HG02870 (cell line): Measurements from ENCODE around the gene C5orf34.
"Not testable (repeated sequence)": the region's sequence is repeated elsewhere in the genome, so short reads cannot be mapped to it uniquely, and the experiment has no call there.

Source experiments
- ATAC-seq: cut with Tn5 transposase; IDR thresholded peaks from one replicate; pipeline ENCODE4 v1.9.1; 2021; ENCODE audit warnings: mild to moderate bottlenecking, moderate library complexity; ENCODE audit not compliant: unreplicated experiment

Gene C5orf34, protein sequence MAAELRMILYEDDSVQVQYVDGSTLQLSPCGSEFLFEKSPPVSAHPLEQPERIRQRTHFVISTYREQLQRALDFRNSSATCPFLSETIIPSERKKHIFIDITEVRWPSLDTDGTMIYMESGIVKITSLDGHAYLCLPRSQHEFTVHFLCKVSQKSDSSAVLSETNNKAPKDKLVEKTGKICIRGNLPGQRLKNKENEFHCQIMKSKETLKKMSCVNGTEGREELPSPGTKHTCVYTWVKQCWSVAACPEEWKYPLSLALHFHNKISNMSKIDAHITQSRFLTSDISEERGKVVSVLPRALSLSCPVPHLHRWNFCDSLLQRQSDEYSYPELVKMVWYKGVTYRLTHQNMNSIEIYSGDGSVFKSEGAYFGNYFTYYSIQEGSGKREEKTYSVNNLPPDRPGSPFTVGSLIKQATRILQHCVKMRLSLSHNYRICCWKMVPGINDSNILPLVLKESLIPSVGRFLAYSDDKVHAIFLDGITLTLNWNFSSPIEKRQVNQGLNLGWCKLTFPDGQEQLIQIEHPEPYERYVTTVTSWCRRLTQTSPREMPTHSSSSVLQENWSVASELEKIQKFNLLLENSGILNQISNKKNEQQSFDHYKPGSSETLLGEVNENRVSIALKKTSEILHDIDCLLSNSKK

GRCh38 chr5:43514816-43515677, at the start of gene C5orf34:
C5orf34 (minus strand) TSS chr5:43515148; CDS start chr5:43509339, 5,809 bp downstream.
- peak; percentile 98 for ATAC-seq

- ATAC-seq = no peak
Measured at GRCh38 chr5:43564289-43564850, 49.4 kb upstream of the C5orf34 start.

DNA sequence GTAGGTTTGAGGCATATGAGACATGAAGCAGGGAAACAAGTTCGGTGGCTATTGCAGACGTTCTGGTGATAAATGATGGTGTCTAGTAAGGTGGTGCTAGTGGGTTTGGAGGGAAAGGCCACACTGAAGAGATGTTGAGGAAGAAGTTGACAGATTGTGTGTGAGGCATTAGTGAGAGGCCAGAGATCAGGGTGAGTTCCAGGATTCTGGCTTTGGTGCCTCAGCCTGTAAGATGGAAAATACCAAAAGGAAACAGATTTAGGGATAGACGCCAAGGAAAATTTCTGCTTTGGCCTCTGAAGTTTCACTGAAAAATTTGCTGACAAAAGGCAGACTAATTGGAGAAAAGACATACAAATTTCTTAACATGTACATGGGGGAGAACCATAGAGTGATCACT, 48.4 kb upstream of the C5orf34 start:
- no peak for ATAC-seq

GRCh38 chr5:43561356-43561755, 46.4 kb upstream of the C5orf34 start:
- no peak for ATAC-seq

DNA sequence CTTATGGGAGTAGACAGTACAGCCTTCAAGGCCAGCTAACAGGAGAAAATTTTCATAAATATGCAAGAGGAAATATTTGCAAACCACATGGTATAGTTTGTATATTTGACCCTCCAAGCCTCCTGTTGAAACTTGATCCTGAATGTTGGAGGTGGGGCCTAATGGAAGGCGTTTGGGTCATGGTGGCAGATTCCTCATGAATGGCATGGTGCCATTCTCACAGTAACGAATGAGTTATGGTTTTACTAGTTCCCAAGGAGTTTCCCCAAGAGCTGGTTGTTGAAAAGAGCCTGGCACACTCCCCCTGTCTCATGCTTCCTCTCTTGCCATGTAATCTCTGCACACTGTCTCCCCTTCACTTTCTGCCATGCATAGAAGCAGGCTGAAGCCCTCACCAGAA, 45.2 kb upstream of the C5orf34 start:
- ATAC-seq = no peak

- ATAC-seq = peak; percentile 58
Measured at GRCh38 chr5:43556857-43557542, 42.1 kb upstream of the C5orf34 start, which contains the start of gene PAIP1. PAIP1 (minus strand) TSS chr5:43557077; CDS start chr5:43556846, 231 bp downstream.

DNA sequence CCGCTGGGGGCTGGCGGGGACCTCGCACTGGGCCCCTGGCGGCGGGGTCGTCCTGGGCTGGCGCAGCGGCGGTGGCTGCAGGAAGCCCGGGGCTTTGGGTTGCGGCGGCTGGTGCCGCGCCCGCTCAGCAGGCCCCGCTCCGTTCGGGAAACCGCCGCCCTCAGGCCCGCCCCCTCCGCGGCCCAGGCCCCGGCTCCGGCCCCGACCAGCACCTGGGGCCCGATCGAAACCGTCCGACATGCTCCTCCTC, 41.6 kb upstream of the C5orf34 start:
- ATAC-seq = peak; percentile 87

DNA sequence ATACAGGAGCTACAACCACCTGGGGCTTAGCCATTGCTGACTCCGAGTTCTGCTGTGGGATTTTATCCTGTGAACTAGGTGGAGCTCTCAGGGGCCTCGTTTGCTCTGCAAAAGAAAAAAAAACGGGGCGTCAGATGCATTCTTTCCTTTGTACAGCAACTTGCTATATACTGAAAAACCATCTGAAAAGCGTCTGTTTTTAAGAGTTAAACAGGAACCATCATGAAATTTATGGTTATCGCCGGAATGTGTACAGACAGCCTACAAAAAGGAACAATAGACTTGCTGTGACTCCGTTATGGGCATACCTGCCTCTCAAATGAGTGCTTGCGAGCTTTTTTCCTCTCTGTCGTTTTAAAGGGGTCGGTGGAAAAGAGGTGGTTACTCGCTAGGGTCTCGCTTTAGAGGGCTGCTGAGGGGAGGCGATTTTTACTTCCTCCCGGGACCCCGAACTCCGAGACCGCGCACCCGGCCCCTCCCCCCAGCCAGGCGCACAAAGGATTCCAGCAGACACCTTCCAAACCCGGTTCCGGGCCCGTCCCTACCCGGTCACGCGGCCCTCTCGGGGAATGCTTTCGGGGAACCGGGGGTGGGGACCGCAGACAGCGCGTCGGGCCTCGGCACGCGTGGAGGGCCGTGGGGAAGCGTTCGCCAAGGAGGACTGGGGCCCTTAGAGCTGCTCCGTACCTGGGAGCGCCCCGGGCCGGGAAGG, 41.1 kb upstream of the C5orf34 start:
- peak; percentile 23 for ATAC-seq

DNA sequence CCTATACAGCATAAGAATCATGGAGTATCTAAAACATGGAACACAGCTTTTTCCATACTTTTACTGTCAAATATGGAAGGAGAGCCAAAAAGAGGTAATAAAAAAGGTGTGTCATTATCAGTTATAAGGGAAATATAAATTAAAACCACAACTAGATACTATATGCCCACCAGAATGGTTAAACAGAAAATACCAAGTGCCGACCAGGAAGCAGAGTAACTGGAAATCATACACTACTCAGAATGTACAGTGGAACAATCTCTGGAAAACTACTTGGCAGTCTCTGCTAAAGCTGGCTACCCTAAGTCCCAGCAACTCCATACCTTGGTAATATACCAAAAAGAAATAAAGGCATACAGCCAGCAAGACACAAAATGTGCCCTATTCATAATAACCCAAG, 39.5 kb upstream of the C5orf34 start:
- ATAC-seq = no peak

- ATAC-seq = no peak
Measured at GRCh38 chr5:43553381-43553780, 38.4 kb upstream of the C5orf34 start.

DNA sequence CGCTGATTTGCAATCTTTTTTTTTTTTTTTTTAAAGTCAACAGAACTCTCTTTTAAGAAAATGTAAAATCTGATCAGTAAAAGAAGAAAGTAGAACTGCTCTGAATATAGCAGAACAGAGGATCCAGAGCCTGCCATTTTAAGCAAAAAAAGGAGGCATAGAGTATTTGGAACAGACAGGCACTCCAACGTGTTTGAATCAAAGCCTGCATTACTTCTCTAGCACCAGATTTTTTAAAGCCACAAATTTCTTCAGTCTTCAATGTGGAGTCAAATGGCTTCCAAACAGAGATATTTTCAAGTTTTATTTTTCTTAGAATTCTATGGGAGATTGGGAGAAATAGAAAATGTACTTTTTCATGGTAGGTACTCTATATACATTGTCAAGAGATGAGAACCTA, 36.8 kb upstream of the C5orf34 start:
- ATAC-seq = no peak

DNA sequence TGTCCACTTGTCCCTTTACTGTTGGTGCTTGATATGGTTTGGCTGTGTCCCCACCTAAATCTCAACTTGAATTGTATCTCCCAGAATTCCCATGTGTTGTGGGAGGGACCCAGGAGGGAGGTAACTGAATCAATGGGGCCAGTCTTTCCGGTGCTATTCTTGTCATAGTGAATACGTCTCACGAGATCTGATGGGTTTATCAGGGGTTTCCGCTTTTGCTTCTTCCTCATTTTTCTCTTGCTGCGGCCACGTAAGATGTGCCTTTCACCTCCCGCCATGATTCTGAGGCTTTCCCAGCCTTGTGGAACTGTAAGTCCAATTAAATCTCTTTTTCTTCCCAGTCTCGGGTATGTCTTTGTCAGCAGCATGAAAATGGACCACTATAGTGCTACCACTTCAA, 34.3 kb upstream of the C5orf34 start:
- not testable (repeated sequence) for ATAC-seq

DNA sequence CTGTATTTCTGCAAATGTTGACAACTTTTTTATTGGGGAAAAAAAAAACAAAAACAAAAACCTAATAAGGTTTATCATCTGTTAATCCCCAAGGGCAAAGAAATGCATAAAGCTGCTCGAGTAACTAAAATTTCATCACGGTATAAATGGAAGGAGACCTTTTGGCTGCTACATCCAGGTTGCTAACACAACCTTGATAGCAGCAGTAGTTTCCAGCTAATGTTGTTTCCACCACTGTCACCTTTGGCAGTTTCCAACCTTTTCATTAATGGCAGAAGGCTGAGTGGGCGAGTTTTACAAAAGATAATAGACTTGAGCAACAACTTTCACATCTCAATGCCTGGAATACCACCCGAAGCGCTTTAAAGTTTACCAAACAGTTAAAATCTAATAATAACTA, 33.4 kb upstream of the C5orf34 start:
- no peak for ATAC-seq

DNA sequence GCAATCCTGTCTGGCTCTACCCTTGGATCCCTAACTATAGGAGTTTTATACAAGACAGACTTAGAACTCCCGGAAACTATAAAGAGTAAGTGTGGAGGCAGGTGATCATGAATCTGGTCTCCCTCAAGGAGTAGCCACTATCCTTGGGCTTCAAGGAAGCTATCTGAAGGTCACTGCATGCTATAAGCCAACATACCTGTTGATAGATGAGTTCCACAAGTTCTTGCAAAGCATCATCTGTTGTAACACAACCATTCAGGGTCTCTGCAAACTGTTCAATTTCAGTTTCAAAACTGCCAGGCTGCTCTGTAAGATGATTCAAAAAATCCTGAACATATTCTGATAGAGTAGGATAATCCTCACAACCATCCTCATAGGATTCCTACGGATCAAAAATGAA, 32.6 kb upstream of the C5orf34 start:
- ATAC-seq = no peak

DNA sequence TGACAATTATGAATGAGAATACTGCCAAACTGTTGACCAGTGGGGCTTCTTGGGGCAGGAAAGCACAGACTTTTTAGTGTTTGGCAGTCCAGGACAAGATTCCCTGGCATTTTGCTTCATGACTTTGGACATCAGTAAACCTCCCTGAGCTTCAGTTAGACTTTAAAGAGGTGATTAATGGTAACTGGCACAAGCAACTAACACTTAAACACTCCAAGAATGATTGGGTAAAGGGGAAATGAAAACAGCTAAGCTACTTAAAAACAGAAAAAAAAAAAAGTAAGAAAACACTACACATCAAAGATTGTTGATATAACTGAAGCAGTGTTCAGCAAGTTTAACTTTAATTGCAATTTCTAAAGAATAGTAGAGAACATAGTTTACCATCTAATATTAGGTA, 28.5 kb upstream of the C5orf34 start:
- no peak for ATAC-seq

GRCh38 chr5:43540746-43541145, 25.8 kb upstream of the C5orf34 start:
- ATAC-seq = no peak

- no peak for ATAC-seq
Measured at GRCh38 chr5:43536972-43537371, 22.0 kb upstream of the C5orf34 start.

- peak; percentile 42 for ATAC-seq
Measured at GRCh38 chr5:43533646-43534045, 18.7 kb upstream of the C5orf34 start.

DNA sequence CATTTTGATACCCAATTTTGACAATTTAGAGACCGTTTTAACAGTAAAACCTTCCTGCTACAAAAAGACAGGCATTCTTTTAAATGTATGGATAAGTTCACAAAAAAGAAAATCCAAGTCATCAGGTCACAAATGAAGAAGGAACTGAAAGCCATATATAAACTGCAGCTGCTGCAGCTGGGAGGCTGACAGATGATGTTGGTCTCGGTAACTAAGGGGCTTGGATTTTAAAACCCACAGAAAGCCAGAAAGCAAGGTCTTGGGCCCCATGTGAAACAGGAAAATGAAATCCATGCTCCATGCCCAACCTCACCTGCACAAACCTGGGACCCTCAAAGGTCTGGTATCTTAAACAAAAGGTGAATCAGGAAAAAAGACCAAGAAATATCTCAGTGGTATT, 15.7 kb upstream of the C5orf34 start:
- peak; percentile 71 for ATAC-seq

- no peak for ATAC-seq
Measured at GRCh38 chr5:43523662-43524072, 8.7 kb upstream of the C5orf34 start.
